ENCODE measurements around the gene UBAC1.
A peak's percentile ranks its signal among the peaks of the same experiment; 100 is the strongest.
"Not testable (repeated sequence)": the region's sequence is repeated elsewhere in the genome, so short reads cannot be mapped to it uniquely, and the experiment has no call there.

The UBAC1 gene

DNA sequence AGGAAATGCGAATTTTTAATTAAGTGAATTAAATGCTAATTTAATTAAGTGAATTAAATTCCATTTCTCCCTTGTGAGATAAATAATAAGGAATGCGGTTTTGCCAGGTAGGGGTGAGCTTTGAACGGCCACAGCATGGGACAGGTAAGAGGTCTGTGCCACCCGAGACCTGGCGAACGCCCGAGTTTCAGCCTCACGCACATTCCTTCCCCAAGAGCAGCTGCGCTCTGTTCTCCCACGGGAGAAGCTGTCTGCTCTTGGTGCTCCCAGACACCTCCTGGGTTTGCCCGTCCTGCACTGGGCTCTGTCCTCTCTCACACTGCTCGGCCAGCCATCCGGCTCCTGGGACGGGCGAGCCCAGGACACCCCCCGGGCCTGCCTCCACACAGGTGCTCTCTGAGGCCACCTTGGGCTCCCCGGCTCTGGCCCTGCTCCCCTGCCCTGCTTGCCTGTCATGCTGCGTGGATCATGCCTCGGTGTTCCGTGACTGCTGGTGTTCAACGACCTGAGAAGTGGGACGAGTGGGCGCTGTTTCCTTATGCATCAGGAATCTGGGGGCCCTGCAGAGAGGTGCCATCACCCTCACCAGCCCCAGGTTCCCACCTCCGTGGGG is 40.1 kb downstream of the UBAC1 start:
- no peak for DNase-seq (ENCODE audit: low spot score)

DNA sequence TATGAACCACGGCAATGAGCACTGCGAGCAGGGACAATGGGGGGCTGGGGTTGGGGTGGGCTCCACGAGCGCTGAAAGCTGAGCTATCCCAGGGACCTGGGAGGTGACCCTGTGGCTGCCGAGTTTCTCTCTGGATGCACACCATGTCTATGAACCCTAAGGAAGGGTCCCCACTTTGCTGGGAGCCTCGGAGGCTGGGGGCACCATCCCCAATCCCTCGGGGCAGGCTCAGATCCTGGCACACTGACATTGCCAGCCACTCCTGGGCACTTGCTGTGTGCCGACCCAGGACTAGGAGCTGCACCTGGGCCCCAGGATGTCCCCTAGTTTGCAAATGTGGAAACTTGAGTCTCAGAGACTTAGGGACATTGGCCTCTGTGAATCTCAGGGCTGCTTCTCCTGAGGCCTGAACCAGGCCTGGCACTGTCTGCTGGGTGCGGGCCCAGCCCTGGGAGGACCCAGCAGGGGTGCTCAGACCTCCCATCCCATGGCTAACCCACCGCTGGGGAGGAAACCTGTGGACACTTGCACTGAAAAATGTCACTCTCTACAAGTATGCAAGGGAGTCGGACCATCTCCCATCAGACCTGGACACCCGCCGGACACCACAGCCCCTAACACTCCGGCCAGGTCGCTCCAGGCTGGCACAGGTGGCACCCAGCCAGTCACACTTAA is 40.8 kb downstream of the UBAC1 start:
- no peak for DNase-seq (ENCODE audit: low spot score)

DNA sequence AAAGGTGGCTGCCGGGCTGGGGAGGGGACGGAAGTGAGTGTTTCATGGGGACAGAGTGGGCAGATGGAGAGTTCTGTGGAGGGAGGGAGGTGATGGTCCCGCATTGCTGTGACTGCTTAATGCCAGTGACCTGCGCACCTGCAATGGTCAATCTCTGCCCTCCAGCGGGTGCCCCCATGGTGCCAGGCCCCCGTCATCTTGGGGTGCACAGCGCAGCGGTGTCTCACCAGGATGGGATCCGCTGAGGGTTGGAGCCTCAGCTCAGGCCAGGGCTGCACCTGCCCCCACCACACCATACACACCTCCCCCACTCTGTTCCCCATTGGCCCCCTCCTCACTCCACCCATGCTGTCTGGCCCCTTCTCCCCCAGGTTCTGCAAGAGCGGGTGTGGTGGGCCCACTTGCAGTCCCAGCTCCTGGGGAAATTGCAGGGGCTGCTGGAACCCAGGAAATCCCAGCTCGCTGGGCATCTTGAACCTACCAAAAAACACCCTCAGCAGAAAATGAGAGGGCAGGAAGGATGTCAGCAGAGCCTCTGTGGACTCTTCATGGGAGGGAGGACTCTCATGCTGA is 41.8 kb downstream of the UBAC1 start:
- DNase-seq (ENCODE audit: low spot score), result no peak

DNA sequence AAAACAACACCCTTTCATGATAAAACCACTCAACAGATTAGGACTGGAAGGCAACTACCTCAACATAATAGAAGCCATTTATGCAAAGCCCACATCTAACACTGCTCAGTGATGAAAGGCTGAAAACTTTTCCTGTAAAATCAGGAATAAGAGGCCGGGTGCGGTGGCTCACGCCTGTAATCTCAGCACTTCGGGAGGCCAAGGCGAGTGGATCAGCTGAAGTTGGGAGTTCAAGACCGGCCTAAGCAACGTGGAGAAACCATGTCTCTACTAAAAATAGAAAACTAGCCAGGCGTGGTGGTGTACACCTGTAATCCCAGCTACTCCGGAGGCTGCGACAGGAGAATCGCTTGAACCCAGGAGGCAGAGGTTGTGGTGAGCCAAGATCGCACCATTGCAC is 44.9 kb downstream of the UBAC1 start:
- DNase-seq (ENCODE audit: low spot score), result not testable (repeated sequence)

DNA sequence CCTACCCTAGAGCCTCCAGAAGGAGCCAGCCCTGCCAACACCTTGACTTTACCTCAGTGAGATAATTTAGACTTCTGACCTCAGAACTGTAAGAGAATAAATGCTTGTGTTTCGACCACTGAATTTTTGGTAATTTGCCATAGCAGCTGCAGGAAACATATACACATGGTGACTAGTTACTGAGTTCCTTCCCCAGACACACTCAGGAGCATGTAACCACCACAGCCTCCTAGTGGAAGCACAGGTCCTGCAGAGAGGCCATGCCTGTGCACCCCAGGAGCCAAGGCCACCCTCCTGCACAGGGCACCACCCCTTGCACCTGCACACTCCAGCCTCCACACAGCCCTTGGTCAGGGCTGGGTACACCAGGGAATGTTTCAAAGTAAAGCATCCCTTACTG is 46.3 kb downstream of the UBAC1 start:
- DNase-seq (ENCODE audit: low spot score), result no peak

DNA sequence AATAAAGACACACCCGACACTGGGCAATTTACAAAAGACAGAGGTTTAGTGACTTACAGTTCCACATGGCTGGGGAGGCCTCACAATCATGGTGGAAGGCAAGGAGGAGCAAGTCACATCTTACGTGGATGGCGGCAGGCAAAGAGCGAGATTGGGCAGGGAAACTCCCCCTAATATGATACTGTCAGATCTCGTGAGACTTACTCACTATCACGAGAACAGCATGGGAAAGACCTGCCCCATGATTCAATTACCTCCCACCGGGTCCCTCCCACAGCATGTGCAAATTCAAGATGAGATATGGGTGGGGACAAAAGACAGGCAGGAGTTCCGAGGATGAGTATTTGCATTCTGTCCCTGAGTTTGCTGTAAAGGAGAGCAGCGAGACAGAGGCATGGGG is 49.9 kb downstream of the UBAC1 start:
- not testable (repeated sequence) for DNase-seq (ENCODE audit: low spot score)

DNA sequence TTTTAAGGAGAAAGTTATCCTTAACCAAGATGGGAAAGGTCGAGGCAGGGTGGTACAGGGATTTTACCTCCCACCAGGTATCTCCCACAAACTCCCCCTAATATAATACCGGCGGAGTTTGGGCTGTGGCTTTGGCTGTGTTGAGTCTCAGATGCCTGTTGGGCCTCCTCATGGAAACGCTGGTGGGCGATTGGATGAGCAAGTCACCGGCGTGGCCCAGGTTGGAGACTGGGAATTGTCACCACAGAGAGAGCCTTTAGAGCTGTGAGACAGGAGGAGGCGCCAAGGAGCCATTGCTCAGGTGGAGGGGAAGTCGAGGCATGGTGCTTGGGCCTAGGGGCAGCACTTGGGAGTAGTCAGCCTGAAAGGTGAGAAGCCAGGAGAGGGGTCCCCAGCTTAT is 50.4 kb downstream of the UBAC1 start:
- no peak for DNase-seq (ENCODE audit: low spot score)

DNA sequence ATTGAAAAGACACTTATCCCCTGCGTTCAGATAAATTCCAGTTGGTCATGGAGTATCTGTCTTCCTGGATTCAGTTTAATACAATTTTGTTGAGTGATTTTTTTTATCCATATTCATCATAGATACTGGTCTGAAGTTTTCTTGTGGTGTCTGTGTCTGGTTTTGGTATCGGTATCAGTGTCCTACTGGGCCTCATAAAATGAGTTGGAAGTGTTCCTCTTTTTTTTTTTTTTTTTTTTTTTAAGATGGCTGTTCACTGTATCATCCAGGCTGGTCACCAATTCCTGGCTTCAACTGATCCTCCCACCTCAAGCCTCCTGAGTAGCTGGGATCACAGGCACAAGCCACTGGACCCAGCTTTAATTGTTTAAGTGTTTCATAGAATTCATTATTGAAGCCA is 51.0 kb downstream of the UBAC1 start:
- no peak for DNase-seq (ENCODE audit: low spot score)

DNA sequence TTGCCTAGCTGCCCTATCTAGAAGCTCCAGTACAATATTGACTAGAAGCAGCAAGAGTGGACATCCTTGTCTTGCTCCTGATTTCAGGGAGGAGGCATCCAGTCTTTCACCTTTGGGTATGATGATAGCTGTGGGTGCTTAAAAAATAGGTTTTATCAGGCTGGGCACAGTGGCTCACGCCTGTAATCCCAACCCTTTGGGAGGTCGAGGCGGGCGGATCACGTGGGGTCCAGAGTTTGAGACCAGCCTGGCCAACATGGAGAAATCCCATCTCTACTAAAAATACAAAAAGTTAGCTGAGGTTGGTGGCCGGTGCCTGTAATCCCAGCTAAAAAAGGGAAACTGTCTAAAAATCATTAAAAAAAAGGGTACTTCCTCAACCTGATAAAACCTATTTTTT is 51.8 kb downstream of the UBAC1 start:
- no peak for DNase-seq (ENCODE audit: low spot score)

DNA sequence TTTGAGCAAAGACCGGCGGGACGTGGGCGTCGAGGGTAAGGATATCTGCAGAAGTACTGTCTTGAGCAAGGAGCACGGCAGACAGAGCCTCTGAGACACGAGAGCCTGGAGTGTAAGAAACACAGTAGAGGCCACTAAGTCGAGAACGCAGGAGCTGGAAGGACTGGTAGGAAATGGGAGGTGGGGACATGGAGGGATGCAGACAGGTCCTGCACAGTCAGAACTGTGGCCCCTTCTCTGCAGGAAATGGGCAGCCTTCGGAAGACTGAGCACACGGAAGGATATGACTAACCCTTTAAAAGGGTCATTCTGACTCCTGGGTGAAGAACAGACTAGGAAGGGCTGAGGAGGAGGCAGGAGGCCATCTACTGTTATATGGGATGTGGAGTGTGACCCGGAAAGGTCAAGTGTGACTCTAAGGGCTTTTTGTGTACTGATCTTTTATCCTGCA is 52.4 kb downstream of the UBAC1 start:
- DNase-seq (ENCODE audit: low spot score), result no peak

DNA sequence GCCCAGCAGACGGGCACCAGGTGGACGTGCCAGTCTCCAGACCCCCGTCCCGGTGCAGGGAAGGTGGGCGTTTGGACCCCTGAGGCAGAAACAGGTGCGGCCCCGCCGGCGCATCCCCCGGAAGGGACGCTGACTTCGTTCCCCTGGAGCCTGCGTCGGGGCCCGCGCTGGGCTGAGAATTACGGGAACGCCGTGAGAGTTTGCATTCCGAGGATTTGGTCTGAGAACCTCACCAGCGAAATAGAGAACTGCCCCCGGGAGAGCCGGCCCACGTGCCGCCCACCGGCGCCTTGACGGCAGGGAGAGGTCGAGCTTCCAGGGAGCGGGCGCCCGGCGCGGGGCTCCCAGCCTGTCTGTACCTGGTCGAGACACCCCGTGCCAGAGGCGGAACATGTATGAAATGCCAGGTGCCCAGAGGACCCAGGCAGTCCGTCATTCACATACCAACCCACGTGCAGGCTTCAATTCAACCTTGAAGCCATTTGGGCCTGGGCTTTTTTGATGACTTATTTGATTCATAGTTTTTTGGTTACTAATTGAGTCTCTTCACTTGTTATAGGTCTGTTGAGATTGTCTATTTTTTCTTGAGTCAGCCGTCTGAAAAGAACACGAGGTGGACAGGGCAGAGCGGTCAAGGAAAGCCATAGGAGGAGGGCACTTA is 53.0 kb downstream of the UBAC1 start:
- no peak for DNase-seq (ENCODE audit: low spot score)

DNA sequence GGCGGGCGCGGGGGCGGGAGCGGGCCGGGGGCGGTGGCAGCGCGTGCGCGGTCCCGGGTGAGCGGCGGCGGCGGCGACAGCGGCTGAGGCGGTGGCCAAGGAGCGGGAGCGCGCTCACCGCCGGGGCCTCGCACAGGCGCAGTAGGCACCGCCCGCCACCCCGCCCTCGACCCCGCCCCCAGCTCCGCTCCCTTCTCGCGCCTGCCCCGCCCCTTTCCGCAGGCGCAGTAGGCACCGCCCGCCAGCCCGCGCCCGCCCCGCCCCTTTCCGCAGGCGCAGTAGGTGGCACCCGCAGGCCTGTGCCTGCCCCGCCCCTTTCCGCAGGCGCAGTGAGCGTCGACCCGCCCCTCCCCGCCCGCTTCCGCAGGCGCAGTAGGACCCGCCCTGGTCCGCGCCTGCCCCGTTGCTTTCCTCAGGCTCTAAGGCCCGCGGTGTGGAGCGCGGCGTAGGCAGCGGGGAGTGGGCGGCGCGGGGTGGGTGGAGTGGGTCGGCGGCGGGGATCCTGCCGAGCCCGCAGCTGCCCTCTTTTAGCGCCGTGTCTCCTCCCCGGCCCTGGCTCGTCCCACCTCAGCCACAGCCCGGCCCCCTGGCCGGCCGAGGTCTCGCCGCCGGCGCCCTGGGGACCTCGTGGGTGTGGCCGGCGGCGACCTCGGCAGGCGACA is 53.6 kb downstream of the UBAC1 start, which contains the start of gene CAMSAP1:
Gene CAMSAP1 (minus strand): TSS at position 116 of the 662 bp plus-strand sequence. CDS start 387 bp downstream, outside the sequence.
- peak; percentile 89 for DNase-seq (ENCODE audit: low spot score)

DNA sequence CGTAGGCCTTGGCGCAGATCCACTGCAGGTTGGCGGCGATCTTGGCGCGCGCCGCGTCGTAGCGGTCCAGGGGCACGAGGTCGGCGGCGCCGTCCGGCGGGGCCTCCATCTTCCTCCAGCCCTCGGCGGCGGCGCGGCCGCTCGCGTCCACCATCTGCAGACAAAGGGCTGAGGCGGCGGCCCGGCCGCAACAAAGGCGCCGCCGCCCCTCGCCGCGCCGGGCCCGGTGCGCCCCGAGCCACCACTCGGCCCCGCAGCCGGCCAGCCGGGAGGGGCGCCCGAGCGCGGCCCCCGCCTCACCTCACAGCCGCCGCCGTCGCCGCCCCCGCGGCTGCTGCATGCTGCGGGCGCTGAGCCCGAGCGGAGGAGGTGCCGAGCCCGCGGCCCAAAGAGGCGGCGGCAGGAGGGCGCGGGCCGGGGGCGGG is 54.2 kb downstream of the UBAC1 start:
- no peak for DNase-seq (ENCODE audit: low spot score)

DNA sequence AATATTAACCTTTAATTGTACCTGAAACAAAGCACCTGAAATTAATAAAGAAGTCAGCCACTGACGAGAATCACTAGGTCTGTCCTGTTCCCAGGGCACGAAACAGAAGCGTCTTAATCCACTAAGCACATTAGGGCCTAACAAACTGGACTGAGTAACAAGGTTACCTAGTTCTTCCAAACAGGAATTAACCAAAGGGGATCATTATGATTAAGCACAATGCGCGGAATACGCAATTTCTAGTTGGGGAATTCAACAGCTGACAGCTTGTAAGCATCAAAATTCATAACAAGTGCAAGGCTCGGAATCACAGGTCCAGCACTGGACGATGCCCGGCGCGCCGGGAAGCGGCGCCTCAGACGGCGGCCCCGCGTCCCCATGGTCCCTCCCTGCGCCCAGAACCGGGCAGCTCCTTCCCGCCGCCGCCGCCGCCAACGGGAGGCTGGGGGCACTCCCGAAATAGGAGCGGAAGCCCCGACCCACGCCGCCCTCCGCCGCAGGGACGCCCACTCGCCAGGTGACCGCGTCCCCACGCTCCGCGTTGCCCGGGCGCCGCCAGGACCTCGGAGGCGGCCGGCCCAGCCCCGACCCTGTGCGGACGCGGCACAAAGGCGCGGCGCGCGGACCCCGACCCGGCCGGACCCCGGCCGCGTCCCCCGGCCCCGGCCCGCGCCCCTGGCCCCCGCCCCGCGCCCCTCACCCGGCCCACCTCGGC is 54.7 kb downstream of the UBAC1 start:
- DNase-seq (ENCODE audit: low spot score), result peak; percentile 66

DNA sequence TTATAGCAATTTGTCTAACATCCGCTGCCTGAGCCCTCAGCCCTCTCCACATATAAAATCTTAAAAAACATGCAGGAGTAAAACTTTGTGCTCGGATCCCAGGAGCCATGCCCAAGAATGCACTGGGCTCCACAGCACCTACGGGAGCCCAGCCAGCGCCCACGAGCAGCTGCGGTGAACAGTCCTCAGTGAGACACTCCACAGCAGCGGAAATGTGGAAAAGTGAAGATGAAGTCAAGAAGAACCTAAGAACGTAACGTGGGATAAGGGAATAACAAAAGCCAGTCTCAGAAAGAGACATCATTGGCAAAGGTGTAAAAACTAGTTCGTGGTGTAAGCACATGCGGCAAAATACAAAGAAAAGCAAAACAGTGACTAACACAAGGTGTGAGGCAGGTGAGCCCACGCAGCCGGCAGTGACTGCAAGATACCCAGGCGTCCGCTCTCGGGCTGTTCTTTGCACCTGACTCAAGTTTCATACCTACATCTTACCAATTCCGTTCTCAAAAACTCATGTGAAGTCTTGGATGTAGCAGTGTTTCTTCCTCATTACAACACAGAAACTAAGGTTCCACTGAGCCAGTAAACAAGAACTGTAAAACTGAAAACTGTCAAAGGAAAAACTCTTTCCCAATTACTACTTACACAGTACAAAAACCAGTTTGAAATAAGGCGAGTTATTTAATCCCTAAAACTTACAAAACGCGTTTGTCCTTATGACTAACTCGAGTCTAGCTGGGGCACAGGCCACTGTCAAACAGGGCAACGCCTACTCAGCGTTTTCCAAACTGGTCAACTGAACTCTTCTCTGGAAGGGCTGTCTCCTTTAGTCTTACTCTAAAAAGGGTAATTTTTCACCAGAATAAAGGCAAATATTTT is 55.6 kb downstream of the UBAC1 start:
- DNase-seq (ENCODE audit: low spot score), result peak; percentile 21

DNA sequence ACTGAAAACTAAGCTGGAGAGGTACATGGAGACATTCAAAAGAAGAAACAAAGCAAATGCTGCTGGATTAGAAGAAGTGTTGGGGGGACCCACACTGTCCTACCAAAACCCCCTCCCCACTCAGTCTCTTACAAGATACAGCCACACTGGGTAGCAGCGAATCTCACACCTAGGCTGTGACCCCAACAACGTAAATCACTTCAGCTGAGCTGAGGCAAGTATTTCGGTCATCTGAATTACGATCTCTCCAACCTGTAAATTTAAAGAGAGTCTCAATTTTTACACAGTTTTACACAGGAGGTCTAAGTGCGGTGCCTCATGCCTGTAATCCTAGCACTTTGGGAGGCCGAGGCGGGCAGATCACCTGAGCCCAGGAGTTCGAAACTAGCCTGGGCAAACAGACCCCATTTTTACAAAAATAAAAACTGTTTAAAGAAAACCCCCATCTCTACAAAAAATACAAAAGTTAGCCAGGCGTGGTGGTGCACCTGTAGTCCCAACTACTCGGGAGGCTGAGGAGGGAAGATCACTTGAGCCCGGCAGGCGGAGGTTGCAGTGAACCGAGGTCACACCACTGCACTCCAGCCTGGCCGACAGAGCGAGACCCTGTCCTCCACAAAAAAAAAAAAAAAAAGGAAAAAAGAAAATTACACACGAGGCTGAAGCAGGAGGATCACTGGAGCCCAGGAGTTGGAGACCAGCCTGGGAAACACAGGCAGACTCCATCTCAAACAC is 57.2 kb downstream of the UBAC1 start:
- no peak for DNase-seq (ENCODE audit: low spot score)

DNA sequence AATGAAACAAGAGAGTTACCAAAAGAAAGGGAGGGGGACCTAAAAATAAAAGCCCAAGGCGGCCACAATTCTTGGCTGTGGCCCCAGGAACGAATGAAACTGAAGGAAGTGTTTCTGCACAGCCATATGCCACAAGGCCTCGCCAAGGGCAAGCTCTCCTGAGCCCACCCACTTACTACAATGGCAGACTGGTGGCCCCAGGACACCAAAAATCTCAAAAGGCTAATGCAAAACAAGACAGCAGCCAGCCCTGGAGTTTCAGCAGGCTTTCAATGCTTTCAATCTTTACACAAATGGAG is 57.9 kb downstream of the UBAC1 start:
- DNase-seq (ENCODE audit: low spot score), result peak; percentile 53

DNA sequence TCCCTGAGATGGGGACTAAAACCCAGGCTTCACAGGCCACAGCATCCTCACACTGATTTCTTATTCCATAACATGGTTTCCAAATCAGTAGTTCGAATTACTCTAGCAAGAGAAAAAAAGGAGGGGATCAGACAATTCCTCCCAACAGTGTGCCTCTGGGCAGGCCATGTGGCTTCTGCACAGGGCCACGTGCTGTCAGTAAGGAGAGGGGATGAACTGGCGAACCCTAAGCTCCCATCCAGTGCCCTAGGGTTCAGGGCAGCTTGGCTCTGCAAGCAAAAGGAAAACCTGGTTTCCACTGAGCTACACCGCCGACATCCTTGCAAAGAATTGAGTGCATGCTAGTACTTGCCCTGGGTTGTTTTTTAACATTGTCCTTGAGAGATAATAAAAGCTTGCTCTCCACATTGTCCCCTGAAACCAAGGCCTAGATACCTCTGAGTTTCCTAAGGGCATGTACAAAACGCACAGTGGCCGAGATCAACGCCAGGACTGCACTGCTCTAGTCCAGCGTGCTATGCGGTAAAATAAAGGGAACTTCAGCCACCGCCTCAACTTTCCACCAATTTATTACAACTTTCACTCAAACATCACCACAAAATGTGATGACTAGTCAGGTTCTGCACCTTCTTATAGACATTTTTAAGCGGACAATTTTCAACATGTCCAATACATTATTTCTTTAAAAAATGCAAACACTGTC is 58.4 kb downstream of the UBAC1 start:
- peak; percentile 17 for DNase-seq (ENCODE audit: low spot score)

DNA sequence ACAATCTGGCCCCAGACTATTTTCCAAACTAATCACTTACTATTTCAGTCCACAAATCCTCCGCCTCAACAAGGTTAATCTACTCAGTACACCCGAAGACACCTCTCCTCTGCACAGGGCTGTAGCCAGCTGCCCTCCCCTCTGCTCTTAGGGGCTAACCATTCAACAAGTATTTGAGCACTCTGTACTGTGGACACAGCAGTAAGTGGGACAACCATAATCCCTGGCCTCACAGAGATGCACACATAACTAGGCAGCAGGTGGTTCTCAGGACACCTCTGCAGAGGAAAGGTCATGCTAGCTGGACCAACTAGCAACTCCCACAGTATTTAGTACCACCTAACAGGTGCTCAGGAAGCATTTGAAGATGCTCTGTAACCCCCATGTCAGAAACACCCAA is 59.3 kb downstream of the UBAC1 start:
- no peak for DNase-seq (ENCODE audit: low spot score)
